Measurements from ENCODE around the gene TAF7.

DNA sequence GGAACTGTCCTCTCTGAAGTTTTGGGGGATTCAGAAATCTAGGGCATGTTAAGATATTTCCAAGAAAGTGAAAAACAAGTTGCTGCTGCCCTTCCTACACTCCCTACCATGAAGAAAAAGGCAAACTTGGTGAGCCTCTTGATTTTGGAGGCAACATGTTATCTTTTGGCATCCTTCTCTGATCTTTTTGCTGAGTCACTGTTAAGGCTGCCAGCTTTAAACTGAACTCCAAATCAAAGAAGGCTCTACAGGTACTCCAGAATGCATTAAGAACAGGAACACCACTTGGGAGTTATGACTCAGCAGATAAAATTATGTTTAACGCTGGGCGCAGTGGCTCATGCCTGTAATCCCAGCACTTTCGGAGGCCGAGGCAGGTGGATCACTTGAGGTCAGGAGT is 51.4 kb downstream of the TAF7 start:
- TF ChIP-seq POLR2A (IDR thresholded peaks at IDR 0.05; ENCODE audit: extremely low read depth, insufficient read length) = no peak
- TF ChIP-seq, protein P1, sequence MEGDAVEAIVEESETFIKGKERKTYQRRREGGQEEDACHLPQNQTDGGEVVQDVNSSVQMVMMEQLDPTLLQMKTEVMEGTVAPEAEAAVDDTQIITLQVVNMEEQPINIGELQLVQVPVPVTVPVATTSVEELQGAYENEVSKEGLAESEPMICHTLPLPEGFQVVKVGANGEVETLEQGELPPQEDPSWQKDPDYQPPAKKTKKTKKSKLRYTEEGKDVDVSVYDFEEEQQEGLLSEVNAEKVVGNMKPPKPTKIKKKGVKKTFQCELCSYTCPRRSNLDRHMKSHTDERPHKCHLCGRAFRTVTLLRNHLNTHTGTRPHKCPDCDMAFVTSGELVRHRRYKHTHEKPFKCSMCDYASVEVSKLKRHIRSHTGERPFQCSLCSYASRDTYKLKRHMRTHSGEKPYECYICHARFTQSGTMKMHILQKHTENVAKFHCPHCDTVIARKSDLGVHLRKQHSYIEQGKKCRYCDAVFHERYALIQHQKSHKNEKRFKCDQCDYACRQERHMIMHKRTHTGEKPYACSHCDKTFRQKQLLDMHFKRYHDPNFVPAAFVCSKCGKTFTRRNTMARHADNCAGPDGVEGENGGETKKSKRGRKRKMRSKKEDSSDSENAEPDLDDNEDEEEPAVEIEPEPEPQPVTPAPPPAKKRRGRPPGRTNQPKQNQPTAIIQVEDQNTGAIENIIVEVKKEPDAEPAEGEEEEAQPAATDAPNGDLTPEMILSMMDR (IDR thresholded peaks at IDR 0.05; ENCODE audit: low read depth, low read length) = no peak

Measured in NB4 (cell line).